Erythroblast (primary cell): ENCODE measurements around the gene RPP21.

Experiments used
- GATA1 ChIP-seq: IDR thresholded peaks from 2 replicates; pipeline ENCODE4 v1.6.1; 2011; ENCODE audit warnings: low read depth, mild to moderate bottlenecking, control low read depth, low read length, moderate library complexity
- POLR2A ChIP-seq: IDR thresholded peaks from 2 replicates; pipeline ENCODE4 v1.6.1; 2011; ENCODE audit warnings: mild to moderate bottlenecking, low read length

- TF ChIP-seq POLR2A (no peak), GATA1 (no peak)
These were observed 15.6 kb upstream of the RPP21 start for GRCh38 chr6:30329331-30329730.
